Measurements from ENCODE around the gene TRIP13. TPM values are rescaled to one million over a fixed set of nuclear protein-coding genes. Genes with fewer than 3 reads are reported as not detected.

The TRIP13 gene
- total and polyA plus RNA-seq, 9 of the 15 experiments (the other 6 are each of a cell fraction or from before 2014, with no cell fraction given): 24.1 to 116 (median 53.2) TPM

GRCh38 chr5:923281-923873 lies 30.7 kb downstream of the TRIP13 start:
- ChIA-PET POLR2A (interaction anchor here (0.6 to 1.5 kb wide), 6 partner anchors 9 to 229 kb away, joined by 3 to 4 read pairs (median 4); no protein-coding TSS in a partner anchor), CTCF (ENCODE audit: low intra/inter-chr PET ratio) (interaction anchor here (0.5 to 2.1 kb wide), 4 partner anchors 67 to 244 kb away, joined by 3 to 15 read pairs (median 8); no protein-coding TSS in a partner anchor)
- DNase-seq (ENCODE audit: extremely low read depth in 1 of 4, low spot score in 3 of 4): peak; percentile 83 to 90 (median 88)
- H3K27me3 ChIP-seq (ENCODE audit: control insufficient read depth in 2 of 2, insufficient read depth in 2 of 2, low read length in 2 of 2): no peaks in the 10 kb centered on the region
- peak; percentile 89 for FAIRE-seq
- BruUV-seq (replicated peaks): no TSS peak
- H4K20me1 ChIP-seq (replicated peaks; ENCODE audit: control insufficient read depth, insufficient read depth, low read length): no peaks in the 10 kb centered on the region; the same call in 1 of the 2 replicates
- H3K9me3 ChIP-seq (replicated peaks; ENCODE audit: control insufficient read depth, insufficient read depth, low read depth, low read length): no peaks in the 10 kb centered on the region
- in situ Hi-C loops (cut with MboI) (no loop called here), intact Hi-C loops (cut with micrococcal nuclease) (loop anchor here (1.0 to 5.0 kb wide), 4 partner anchors 59 to 244 kb away; no protein-coding TSS in a partner anchor)
- peaks cover 14% of the 10 kb centered on the region; the same call in 2 of the 3 replicates for H3K36me3 ChIP-seq (ENCODE audit: control insufficient read depth, insufficient read depth, low read length)
- H3K79me2 ChIP-seq (ENCODE audit: control insufficient read depth, insufficient read depth, low read length): no peaks in the 10 kb centered on the region
- no peak overlapping the region for H3K4me2 ChIP-seq (ENCODE audit: insufficient read depth, low read length)
- peak; percentile 100 for ATAC-seq
- peak overlapping the region in 1 of 2 experiments; percentile 14; a peak in 1 of 4 replicates for H3K9ac ChIP-seq (ENCODE audit: insufficient read depth in 1 of 2, low read depth in 2 of 2, low read length in 2 of 2)
- H3K27ac ChIP-seq (ENCODE audit: extremely low read depth, low read depth, low read length): no peak overlapping the region
- H3K4me1 ChIP-seq (replicated peaks in 1 of 2; ENCODE audit: control insufficient read depth in 2 of 2, insufficient read depth in 2 of 2, low read length in 2 of 2): peaks cover 7 to 20% of the 10 kb centered on the region in 2 experiments; a peak in 3 of 5 replicates
- 11% methylated on average over 16 of the region's 17 CpGs for WGBS (ENCODE audit: insufficient coverage, low coverage, missing lambda C conversion rate)
- no peak overlapping the region for H2AFZ ChIP-seq (ENCODE audit: low read depth, low read length)
- no peak overlapping the region for H3K4me3 ChIP-seq
- peaks cover 5% of the 10 kb centered on the region for H3K9me1 ChIP-seq (ENCODE audit: control insufficient read depth, insufficient read depth, low read length)
- TF ChIP-seq DLX4 (CRISPR knock-in tag; IDR thresholded peaks at IDR 0.05) (no peak), L3MBTL2 (IDR thresholded peaks at IDR 0.05) (peak; percentile 20; the same call in 1 of the 2 replicates), PRPF4 (IDR thresholded peaks at IDR 0.05; ENCODE audit: insufficient read depth, low read depth, low read length, poor library complexity, severe bottlenecking) (no peak), ZBTB9 (CRISPR knock-in tag; IDR thresholded peaks at IDR 0.05) (no peak), HSF4 (CRISPR knock-in tag; IDR thresholded peaks at IDR 0.05; ENCODE audit: borderline replicate concordance) (no peak), FOXK2 (conservative IDR thresholded peaks at IDR 0.05 in 1 of 2, IDR thresholded peaks at IDR 0.05 in 1 of 2; ENCODE audit: low read depth in 2 of 2) (no peak), EP400 (IDR thresholded peaks at IDR 0.05) (no peak), ZNF561 (CRISPR knock-in tag; conservative IDR thresholded peaks at IDR 0.05) (no peak), ZNF699 (CRISPR knock-in tag; IDR thresholded peaks at IDR 0.05; ENCODE audit: insufficient replicate concordance) (no peak), GTF2E2 (tag; IDR thresholded peaks at IDR 0.05) (no peak), KAT8 (IDR thresholded peaks at IDR 0.05; ENCODE audit: low read depth) (no peak), BMI1 (IDR thresholded peaks at IDR 0.05; ENCODE audit: low read length) (no peak), HNRNPL (IDR thresholded peaks at IDR 0.05; ENCODE audit: low read depth, low read length) (no peak), ZNF695 (CRISPR knock-in tag; IDR thresholded peaks at IDR 0.05) (no peak), HEY1 (CRISPR knock-in tag; IDR thresholded peaks at IDR 0.05; ENCODE audit: borderline replicate concordance) (no peak), EHMT2 (IDR thresholded peaks at IDR 0.05) (no peak)
- TF ChIP-seq, protein P1, sequence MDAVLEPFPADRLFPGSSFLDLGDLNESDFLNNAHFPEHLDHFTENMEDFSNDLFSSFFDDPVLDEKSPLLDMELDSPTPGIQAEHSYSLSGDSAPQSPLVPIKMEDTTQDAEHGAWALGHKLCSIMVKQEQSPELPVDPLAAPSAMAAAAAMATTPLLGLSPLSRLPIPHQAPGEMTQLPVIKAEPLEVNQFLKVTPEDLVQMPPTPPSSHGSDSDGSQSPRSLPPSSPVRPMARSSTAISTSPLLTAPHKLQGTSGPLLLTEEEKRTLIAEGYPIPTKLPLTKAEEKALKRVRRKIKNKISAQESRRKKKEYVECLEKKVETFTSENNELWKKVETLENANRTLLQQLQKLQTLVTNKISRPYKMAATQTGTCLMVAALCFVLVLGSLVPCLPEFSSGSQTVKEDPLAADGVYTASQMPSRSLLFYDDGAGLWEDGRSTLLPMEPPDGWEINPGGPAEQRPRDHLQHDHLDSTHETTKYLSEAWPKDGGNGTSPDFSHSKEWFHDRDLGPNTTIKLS (IDR thresholded peaks at IDR 0.05; ENCODE audit: borderline replicate concordance, low read depth): no peak
- TF ChIP-seq, protein P2, sequence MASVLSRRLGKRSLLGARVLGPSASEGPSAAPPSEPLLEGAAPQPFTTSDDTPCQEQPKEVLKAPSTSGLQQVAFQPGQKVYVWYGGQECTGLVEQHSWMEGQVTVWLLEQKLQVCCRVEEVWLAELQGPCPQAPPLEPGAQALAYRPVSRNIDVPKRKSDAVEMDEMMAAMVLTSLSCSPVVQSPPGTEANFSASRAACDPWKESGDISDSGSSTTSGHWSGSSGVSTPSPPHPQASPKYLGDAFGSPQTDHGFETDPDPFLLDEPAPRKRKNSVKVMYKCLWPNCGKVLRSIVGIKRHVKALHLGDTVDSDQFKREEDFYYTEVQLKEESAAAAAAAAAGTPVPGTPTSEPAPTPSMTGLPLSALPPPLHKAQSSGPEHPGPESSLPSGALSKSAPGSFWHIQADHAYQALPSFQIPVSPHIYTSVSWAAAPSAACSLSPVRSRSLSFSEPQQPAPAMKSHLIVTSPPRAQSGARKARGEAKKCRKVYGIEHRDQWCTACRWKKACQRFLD (CRISPR knock-in tag; IDR thresholded peaks at IDR 0.05): no peak; the same call in 1 of the 2 replicates

Measured in K562 (cell line).